ENCODE results near the gene KIF19. TPM values are rescaled to one million over a fixed set of nuclear protein-coding genes. Genes with fewer than 3 reads are reported as not detected.

The KIF19 gene
- total and polyA plus RNA-seq, 4 donors, result 4.2 to 12.7 (median 6.7) TPM

GRCh38 chr17:74354561-74354960, 28.5 kb downstream of the KIF19 start:
- no peak overlapping the region for H3K4me3 ChIP-seq
- no peaks in the 10 kb centered on the region for H3K36me3 ChIP-seq (ENCODE audit: control insufficient read depth in 4 of 4, insufficient read depth in 4 of 4, low read length in 4 of 4)
- H3K27ac ChIP-seq (ENCODE audit: low read depth in 1 of 2, low read length in 1 of 2), result no peak overlapping the region
- peaks cover 0 to 6% (median 0%) of the 10 kb centered on the region in 4 donors for H3K9me3 ChIP-seq (ENCODE audit: control insufficient read depth in 4 of 4, insufficient read depth in 3 of 4, low read length in 3 of 4)
- H3K9ac ChIP-seq (ENCODE audit: insufficient read depth in 1 of 2, low read length in 2 of 2), result no peak overlapping the region
- no peak for DNase-seq
- peaks cover 0 to 7% (median 0%) of the 10 kb centered on the region in 5 donors for H3K4me1 ChIP-seq (ENCODE audit: control insufficient read depth in 5 of 5, insufficient read depth in 5 of 5, low read length in 5 of 5)
- WGBS, 2 donors, result 81 to 87% methylated on average over 10 of the region's 10 CpGs
- TF ChIP-seq CTCF (IDR thresholded peaks at IDR 0.05; ENCODE audit: control extremely low read depth, extremely low read depth), result no peak
- no peak for ATAC-seq (ENCODE audit: insufficient read depth, low FRiP score)
- H3K27me3 ChIP-seq (ENCODE audit: control insufficient read depth in 3 of 3, insufficient read depth in 3 of 3, low read length in 2 of 3), result peaks cover 44 to 69% (median 57%) of the 10 kb centered on the region in 3 donors

- no peak for ATAC-seq (ENCODE audit: insufficient read depth, low FRiP score)
- Histone ChIP-seq H3K9me3 (ENCODE audit: control insufficient read depth in 4 of 4, insufficient read depth in 3 of 4, low read length in 3 of 4) (peaks cover 0 to 10% (median 0%) of the 10 kb centered on the region in 4 donors), H3K27me3 (ENCODE audit: control insufficient read depth in 3 of 3, insufficient read depth in 3 of 3, low read length in 2 of 3) (peaks cover 45 to 69% (median 57%) of the 10 kb centered on the region in 3 donors), H3K4me3 (no peak overlapping the region), H3K27ac (ENCODE audit: low read depth in 1 of 2, low read length in 1 of 2) (no peak overlapping the region), H3K36me3 (ENCODE audit: control insufficient read depth in 4 of 4, insufficient read depth in 4 of 4, low read length in 4 of 4) (no peaks in the 10 kb centered on the region), H3K4me1 (ENCODE audit: control insufficient read depth in 5 of 5, insufficient read depth in 5 of 5, low read length in 5 of 5) (peaks cover 0 to 7% (median 0%) of the 10 kb centered on the region in 5 donors), H3K9ac (ENCODE audit: insufficient read depth in 1 of 2, low read length in 2 of 2) (no peak overlapping the region)
- no peak for DNase-seq
- TF ChIP-seq CTCF (IDR thresholded peaks at IDR 0.05; ENCODE audit: control extremely low read depth, extremely low read depth), result no peak
- 80 to 92% methylated on average over 8 of the region's 8 CpGs for WGBS, 2 donors
These were observed 29.0 kb downstream of the KIF19 start for GRCh38 chr17:74355065-74355464.

- peaks cover 0 to 10% (median 0%) of the 10 kb centered on the region in 4 donors for H3K9me3 ChIP-seq (ENCODE audit: control insufficient read depth in 4 of 4, insufficient read depth in 3 of 4, low read length in 3 of 4)
- no peak overlapping the region for H3K4me3 ChIP-seq
- ATAC-seq (ENCODE audit: insufficient read depth, low FRiP score) (no peak), DNase-seq (peak in 2 of 3 donors; percentile 45 to 48)
- peaks cover 0 to 16% (median 2%) of the 10 kb centered on the region in 5 donors for H3K4me1 ChIP-seq (ENCODE audit: control insufficient read depth in 5 of 5, insufficient read depth in 5 of 5, low read length in 5 of 5)
- H3K36me3 ChIP-seq (ENCODE audit: control insufficient read depth in 4 of 4, insufficient read depth in 4 of 4, low read length in 4 of 4), result no peaks in the 10 kb centered on the region
- H3K27ac ChIP-seq (ENCODE audit: low read depth in 1 of 2, low read length in 1 of 2), result no peak overlapping the region
- WGBS, 2 donors, result 2% methylated on average over 83 to 105 of the region's 105 CpGs
- H3K9ac ChIP-seq (ENCODE audit: insufficient read depth in 1 of 2, low read length in 2 of 2), result no peak overlapping the region
- TF ChIP-seq CTCF (IDR thresholded peaks at IDR 0.05; ENCODE audit: control extremely low read depth, extremely low read depth), result no peak
- peaks cover 40 to 60% (median 52%) of the 10 kb centered on the region in 3 donors for H3K27me3 ChIP-seq (ENCODE audit: control insufficient read depth in 3 of 3, insufficient read depth in 3 of 3, low read length in 2 of 3)
These were observed 30.8 kb downstream of the KIF19 start for GRCh38 chr17:74356646-74357465.
